Measurements from ENCODE around the gene SLC37A3.
A peak's percentile ranks its signal among the peaks of the same experiment; 100 is the strongest.
"Not testable (repeated sequence)": the region's sequence is repeated elsewhere in the genome, so short reads cannot be mapped to it uniquely, and the experiment has no call there.

Gene SLC37A3, protein sequence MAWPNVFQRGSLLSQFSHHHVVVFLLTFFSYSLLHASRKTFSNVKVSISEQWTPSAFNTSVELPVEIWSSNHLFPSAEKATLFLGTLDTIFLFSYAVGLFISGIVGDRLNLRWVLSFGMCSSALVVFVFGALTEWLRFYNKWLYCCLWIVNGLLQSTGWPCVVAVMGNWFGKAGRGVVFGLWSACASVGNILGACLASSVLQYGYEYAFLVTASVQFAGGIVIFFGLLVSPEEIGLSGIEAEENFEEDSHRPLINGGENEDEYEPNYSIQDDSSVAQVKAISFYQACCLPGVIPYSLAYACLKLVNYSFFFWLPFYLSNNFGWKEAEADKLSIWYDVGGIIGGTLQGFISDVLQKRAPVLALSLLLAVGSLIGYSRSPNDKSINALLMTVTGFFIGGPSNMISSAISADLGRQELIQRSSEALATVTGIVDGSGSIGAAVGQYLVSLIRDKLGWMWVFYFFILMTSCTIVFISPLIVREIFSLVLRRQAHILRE

GRCh38 chr7:140397784-140398750, at the start of gene SLC37A3:
Gene SLC37A3 (minus strand): TSS chr7:140398530. CDS start chr7:140382526, 16,004 bp downstream.
- peak; percentile 84 for DNase-seq

GRCh38 chr7:140447841-140448240, 49.5 kb upstream of the SLC37A3 start:
- no peak for DNase-seq

- DNase-seq, result no peak
Measured at GRCh38 chr7:140446467-140446866, 48.1 kb upstream of the SLC37A3 start.

- DNase-seq, result no peak
Measured at GRCh38 chr7:140441519-140441918, 43.2 kb upstream of the SLC37A3 start.

DNA sequence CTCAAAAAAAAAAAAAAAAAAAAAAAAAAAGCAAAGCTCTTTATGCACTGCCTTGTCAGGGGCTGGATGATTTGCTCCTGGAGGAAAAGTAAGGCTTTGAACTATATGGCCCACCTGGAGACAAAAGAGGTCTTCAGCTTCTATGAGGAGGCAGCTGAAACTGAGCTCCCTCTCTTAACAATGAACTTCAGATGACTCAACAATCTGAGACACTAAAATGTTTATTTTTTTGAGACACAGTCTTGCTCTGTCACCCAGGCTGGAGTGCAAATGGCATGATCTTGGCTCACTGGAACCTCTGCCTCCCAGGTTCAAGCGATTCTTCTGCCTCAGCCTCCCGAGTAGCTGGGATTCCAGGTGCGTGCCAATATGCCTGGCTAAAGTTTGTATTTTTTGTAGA, 42.3 kb upstream of the SLC37A3 start:
- DNase-seq, result no peak

DNA sequence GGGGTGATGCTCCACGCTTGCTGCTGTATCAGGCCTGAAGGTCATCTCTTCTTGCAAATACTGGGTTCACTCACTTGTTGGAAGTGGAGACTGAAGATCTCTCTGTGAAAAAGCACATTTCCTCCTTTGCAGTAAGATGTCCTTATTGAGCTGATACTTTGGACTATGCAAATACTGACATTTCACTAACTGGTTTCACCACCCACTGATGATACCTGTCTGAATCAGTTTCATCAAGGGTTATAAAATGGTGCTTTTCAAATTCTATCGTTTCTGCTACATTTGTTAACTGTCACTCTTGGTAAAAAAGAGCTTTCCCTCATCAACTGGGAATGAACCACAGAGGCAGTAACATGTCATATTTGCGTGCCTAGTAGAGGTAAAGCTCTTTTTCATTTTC, 41.0 kb upstream of the SLC37A3 start:
- no peak for DNase-seq

GRCh38 chr7:140435252-140435895, 37.0 kb upstream of the SLC37A3 start:
- no peak for DNase-seq

DNA sequence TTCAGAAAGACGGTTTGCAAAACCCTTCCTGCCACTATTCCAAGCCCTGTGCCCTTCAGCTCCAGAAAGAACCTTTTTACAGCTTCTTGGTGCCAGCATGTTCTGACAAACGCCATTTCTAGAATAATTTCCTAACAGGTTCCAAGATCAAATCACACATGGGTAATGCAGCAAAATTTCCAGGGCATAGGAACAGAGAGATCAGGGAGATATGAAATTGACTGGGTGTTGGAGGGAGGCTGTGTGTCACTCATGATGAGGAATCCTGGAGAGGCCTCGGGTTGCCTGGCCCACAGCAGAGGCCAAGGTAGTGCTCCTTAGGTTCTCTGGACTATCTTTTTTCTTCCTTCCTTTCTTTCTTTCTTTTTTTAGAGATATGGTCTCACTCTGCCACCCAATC, 35.1 kb upstream of the SLC37A3 start:
- no peak for DNase-seq

DNA sequence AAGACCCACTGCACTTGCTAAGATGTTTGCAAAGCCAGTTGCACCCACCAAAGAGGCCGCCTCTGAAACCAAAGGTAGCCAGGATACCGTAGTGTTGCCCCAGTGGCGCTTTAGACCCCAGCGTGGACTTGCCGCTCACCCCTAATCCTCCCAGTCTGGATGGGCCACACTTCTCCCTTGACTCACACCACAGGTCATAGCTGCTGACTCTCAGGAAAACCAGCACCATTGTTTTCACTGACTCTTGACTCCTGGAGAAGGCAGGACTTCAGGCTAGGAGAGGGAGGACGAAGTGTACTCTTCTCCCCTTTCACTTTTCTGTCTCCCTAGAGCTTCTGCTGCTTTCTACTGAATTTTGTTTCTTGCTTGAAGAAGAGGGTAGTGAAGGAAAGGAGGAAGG, 27.8 kb upstream of the SLC37A3 start:
- DNase-seq, result no peak

DNA sequence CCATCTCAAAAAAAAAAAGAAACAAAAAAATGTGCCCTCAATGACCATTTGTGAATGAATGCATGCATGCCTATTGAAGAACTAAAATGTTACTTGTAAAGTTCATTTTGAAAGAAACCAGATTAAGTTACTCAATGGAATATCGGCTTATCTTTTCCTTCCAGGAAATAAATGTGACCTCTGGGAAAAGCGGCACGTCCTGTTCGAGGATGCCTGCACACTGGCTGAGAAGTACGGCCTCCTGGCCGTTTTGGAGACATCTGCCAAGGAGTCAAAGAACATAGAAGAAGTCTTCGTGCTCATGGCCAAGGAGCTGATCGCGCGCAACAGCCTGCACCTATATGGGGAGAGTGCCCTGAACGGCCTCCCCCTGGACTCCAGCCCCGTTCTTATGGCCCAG, 27.4 kb upstream of the SLC37A3 start:
- DNase-seq, result no peak

- no peak for DNase-seq
Measured at GRCh38 chr7:140423501-140423900, 25.2 kb upstream of the SLC37A3 start.

- DNase-seq, result no peak
Measured at GRCh38 chr7:140421521-140421920, 23.2 kb upstream of the SLC37A3 start.

- DNase-seq, result no peak
Measured at GRCh38 chr7:140418653-140419052, 20.3 kb upstream of the SLC37A3 start.

DNA sequence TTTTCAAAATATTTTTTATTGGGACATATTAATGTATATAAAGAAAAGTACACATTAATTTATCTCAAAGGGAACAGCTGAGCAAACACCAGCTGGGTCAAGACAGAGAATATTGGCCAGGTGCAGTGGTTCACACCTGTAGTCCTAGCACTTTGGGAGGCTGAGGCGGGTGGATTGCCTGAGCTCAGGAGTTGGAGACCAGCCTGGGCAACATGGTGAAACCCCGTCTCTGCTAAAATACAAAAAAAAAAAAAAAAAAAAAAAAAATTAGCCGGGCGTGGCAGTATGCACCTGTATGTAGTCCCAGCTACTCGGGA, 19.8 kb upstream of the SLC37A3 start:
- not testable (repeated sequence) for DNase-seq

DNA sequence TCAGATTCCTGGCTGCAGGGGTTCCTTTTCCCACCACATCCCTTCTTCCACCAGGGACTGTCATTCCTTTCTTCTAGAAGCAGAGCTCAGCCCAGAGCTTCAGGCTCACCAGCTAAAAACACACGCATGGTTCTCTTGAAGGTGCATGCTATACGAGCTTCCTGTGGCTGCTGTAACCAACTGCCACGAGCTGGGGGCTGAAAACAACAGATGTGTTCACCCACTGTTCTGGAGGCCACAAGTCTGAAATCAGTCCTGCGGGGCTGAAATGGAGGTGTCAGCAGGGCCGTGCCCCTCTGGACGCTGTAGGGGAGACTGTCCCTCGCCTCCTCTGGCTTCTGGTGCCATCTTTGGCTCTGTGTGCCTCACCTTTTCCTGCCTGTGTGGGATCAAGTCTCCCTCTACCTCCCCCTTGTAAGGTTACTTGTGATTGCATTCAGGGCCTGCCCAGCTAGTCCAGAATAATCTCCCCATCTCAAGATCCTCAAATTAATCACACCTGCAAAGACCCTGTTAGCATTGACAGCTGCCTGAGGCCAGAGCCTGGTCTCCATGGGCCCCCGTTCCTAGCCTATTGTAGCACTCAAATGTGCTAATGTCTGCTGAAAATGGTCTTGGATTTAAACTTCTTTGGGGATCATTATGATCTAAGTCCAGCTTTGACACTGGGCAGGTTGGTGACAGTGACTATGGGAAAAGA, 19.3 kb upstream of the SLC37A3 start:
- DNase-seq, result no peak

- DNase-seq, result no peak
Measured at GRCh38 chr7:140416560-140416959, 18.2 kb upstream of the SLC37A3 start.

- not testable (repeated sequence) for DNase-seq
Measured at GRCh38 chr7:140415816-140416215, 17.5 kb upstream of the SLC37A3 start.

DNA sequence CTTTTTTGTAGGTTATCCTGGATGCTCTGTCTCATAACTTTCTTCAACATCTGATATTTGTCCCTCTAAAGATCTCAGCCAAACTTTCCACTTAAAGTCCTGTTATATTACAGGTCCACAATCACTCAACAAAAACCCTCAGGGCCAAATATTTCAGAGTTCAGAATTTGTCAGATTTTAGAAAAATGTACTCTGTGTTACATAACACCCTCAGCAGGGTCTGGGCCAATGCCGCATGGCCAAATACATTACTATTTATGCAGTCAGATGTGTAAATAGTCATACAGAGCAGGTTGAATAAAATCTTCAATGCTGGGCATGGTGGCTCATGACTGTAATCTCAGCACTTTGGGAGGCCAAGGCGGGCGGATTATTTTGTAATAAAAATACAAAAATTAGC, 17.0 kb upstream of the SLC37A3 start:
- no peak for DNase-seq

DNA sequence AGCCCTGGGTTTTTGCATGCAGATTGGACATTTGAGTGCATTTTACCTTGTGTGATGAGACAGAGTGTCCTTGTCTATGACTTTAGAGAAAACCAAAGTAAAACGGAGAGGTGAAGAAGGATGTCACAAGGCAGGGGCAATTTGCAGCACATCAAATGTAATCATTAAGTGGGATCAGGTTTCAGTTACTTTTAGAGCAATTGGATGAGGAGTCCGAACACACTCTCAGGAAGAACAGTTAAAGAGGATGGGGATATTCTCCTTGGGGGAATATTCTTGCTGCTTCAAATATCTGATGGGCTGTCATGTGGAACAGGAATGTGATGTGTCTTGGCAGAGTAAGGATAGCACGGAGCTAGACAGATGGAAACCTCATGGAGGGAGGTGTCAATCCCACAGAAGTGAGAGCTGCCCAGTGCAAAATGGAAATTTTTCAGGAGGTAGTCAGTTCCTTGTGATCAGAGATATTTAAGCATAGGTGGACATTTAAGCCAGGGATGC, 6.3 kb upstream of the SLC37A3 start:
- no peak for DNase-seq

DNA sequence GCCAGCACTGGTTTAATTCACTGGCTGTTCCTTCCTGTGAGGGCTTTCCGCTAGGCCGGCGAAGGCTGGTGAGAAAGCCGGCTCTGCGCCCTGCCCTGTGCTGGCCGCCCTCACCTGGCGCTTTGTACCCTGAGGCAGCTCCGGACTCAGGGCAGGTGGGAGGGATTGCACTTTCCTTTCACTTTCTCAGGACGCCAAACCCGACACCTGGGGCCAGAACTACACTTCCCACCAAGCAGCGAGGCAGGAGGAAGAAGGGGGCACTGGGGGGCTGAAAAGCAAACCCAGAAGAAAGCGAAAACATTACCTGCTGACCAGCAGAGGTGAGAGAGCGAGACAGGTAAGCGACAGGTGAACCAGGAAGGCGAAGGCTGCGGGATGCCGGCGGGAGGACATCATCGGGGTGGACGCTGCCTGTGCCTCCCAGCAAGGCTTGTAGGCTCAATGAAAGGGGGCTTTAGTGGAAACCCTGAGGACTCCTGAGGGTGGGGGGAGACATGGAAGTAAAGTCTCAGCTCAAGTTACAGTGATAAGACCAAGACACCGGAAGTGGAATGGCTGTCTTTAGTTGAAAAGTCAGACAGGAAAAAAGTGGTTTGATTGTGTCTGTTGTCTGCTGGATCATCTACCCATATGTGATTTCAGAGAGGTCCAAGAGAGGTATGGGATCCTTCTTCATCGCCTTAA, 5.7 kb upstream of the SLC37A3 start, which contains the start of gene RAB19:
RAB19 (plus strand) TSS at position 181 of the 687 bp plus-strand sequence. CDS start 3,589 bp downstream, outside the sequence.
- no peak for DNase-seq

DNA sequence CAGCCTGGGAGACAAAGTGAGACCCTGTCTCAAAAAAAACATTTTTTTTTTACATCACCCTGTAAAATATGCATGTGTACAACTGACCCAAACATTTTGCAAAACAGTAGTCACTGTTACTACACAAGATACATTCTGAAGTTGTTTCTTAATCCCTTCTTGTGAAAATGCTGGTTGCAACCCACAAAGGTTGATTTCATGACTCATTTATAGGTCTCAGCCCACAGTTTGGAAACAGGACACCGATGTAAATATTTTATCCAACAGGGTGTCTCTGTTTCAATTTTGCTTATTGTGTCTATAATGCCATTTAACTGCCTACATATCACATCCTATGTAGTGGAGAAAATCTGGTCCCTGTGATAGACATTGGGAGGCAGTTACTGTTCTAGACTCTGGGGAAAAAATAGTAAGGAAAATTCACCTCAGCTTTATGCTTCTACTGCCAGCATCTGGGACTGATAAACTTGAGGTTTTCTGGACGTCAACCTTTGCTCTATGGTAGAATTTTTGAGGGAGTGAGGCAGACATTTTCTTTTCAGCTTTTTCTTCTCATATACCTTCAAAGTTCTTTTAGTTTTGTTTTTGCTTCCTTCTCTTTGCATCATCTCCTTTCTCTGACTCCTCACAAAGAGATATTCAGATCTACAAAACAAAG, 4.0 kb upstream of the SLC37A3 start:
- no peak for DNase-seq
